MM.1S (cell line): ENCODE results near the gene NCOA3.

Experiments used
- DNase-seq: peaks from one replicate; pipeline ENCODE4 v3.0.0-alpha.2; 2015
- H2AFZ ChIP-seq: fragments of 300-600 bp; sonication (generic); 2 replicates; pipeline ENCODE4 v1.6.0; 2016; ENCODE audit warnings: antibody characterized with exemption, low read length
- H3F3A ChIP-seq: fragments of 300-600 bp; sonication (generic); 2 replicates; pipeline ENCODE4 v1.6.1; 2016; ENCODE audit warnings: mild to moderate bottlenecking, antibody characterized with exemption, low read length, moderate library complexity, mixed read lengths; ENCODE audit not compliant: insufficient read depth
- H3K27ac ChIP-seq: fragments of 300-600 bp; sonication (generic); 2 replicates; pipeline ENCODE4 v1.5.1; 2016; ENCODE audit warnings: mild to moderate bottlenecking, low read length
- H3K27me3 ChIP-seq: fragments of 300-600 bp; sonication (generic); replicated peaks from 2 replicates; pipeline ENCODE4 v1.6.0; 2016; ENCODE audit warnings: low read length; ENCODE audit not compliant: insufficient read depth
- H3K36me3 ChIP-seq: fragments of 300-600 bp; sonication (generic); replicated peaks from 2 replicates; pipeline ENCODE4 v1.6.1; 2016; ENCODE audit warnings: mild to moderate bottlenecking, low read length, mixed read lengths; ENCODE audit not compliant: insufficient read depth
- H3K4me1 ChIP-seq: fragments of 300-600 bp; sonication (generic); 2 replicates; pipeline ENCODE4 v1.6.1; 2016; ENCODE audit warnings: low read length, mixed read lengths
- H3K4me2 ChIP-seq: fragments of 300-600 bp; sonication (generic); 2 replicates; pipeline ENCODE4 v1.6.0; 2016; ENCODE audit warnings: low read depth, low read length
- H3K4me3 ChIP-seq: fragments of 300-600 bp; sonication (generic); 2 replicates; pipeline ENCODE4 v1.5.1; 2016; ENCODE audit warnings: low read length, mixed read lengths
- H3K79me2 ChIP-seq: fragments of 300-600 bp; sonication (generic); 2 replicates; pipeline ENCODE4 v1.6.1; 2016; ENCODE audit warnings: mixed run types, low read length, mixed read lengths
- H3K9ac ChIP-seq: fragments of 300-600 bp; sonication (generic); 2 replicates; pipeline ENCODE4 v1.6.1; 2016; ENCODE audit warnings: low read length, mixed read lengths
- H3K9me2 ChIP-seq: fragments of 300-600 bp; sonication (generic); replicated peaks from 2 replicates; pipeline ENCODE4 v1.6.1; 2016; ENCODE audit warnings: mild to moderate bottlenecking, low read length, mixed read lengths; ENCODE audit not compliant: insufficient read depth
- H3K9me3 ChIP-seq: fragments of 300-600 bp; sonication (generic); replicated peaks from 2 replicates; pipeline ENCODE4 v1.6.1; 2016; ENCODE audit warnings: mild to moderate bottlenecking, low read length, mixed read lengths; ENCODE audit not compliant: insufficient read depth
- H4K20me1 ChIP-seq: fragments of 300-600 bp; sonication (generic); 2 replicates; pipeline ENCODE4 v1.6.1; 2016; ENCODE audit warnings: mild to moderate bottlenecking, low read length, moderate library complexity, mixed read lengths; ENCODE audit not compliant: insufficient read depth
- EZH2 ChIP-seq: fragments of 300-600 bp; sonication (generic); optimal IDR thresholded peaks from 2 replicates; pipeline ENCODE3; 2017; ENCODE audit warnings: low read depth, mild to moderate bottlenecking, antibody characterized with exemption, low read length, mixed read lengths
- EZH2phosphoT487 ChIP-seq: fragments of 300-600 bp; sonication (generic); IDR thresholded peaks from 2 replicates; pipeline ENCODE4 v1.6.1; 2018; ENCODE audit warnings: antibody characterized with exemption, low read length
- TF ChIP-seq, protein P1 (sequence below): fragments of 300-600 bp; sonication (generic); IDR thresholded peaks from 2 replicates; pipeline ENCODE4 v1.5.1; 2016; ENCODE audit warnings: antibody characterized with exemption, low read length, mixed read lengths

Gene NCOA3

DNA sequence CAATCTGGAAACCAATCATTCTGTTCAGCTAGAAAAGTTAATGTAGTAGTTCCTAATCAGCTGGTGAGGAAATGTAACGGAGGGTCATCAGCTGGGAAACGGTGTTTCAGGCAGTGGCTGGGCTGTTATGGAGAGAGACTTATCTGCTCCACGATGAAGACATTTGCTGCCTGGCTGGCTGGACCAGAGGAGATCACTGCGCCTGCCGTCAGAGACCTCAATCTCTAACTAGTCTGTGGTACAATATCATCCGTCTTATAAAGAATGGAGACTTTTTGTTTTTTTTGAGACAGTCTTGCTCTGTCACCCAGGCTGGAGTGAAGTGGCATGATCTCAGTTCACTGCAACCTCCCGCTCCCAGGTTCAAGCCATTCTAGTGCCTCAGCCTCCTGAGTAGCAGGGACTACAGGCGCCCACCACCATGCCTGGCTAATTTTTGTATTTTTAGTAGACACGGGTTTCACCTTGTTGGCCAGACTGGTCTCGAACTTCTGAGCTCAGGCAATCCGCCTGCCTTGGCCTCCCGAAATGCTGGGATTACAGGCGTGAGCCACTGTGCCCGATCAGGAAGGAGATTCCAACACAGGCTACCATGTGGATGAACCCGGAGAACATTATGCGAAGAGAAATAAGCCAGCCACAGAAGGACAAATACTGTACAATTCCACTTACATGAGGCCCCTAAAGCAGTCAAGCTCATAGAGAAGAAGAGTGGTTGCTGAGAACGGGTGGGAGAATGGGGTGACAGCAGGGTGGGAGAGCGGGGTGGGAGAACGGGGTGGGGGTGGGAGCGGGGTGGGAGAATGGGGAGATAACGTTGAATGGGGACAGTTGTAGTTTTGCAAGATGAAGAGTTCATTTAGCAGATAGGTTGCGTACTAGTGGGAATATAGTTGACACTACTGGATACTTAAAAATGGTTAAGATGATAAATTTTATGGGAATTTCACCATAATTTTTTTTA is 168.5 kb downstream of the NCOA3 start:
- Histone ChIP-seq H3K27me3 (no peaks in the 10 kb centered on the region), H4K20me1 (no peaks in the 10 kb centered on the region), H3F3A (no peaks in the 10 kb centered on the region; the same call in 1 of the 2 replicates), H3K4me1 (no peaks in the 10 kb centered on the region), H3K79me2 (no peaks in the 10 kb centered on the region), H3K9me3 (no peaks in the 10 kb centered on the region), H3K27ac (no peak overlapping the region), H3K9ac (no peak overlapping the region), H3K36me3 (no peaks in the 10 kb centered on the region; the same call in 1 of the 2 replicates), H3K4me2 (no peak overlapping the region), H3K4me3 (no peak overlapping the region), H3K9me2 (no peaks in the 10 kb centered on the region), H2AFZ (no peak overlapping the region)
- TF ChIP-seq EZH2 = no peak
- TF ChIP-seq, protein P1, sequence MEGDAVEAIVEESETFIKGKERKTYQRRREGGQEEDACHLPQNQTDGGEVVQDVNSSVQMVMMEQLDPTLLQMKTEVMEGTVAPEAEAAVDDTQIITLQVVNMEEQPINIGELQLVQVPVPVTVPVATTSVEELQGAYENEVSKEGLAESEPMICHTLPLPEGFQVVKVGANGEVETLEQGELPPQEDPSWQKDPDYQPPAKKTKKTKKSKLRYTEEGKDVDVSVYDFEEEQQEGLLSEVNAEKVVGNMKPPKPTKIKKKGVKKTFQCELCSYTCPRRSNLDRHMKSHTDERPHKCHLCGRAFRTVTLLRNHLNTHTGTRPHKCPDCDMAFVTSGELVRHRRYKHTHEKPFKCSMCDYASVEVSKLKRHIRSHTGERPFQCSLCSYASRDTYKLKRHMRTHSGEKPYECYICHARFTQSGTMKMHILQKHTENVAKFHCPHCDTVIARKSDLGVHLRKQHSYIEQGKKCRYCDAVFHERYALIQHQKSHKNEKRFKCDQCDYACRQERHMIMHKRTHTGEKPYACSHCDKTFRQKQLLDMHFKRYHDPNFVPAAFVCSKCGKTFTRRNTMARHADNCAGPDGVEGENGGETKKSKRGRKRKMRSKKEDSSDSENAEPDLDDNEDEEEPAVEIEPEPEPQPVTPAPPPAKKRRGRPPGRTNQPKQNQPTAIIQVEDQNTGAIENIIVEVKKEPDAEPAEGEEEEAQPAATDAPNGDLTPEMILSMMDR = no peak
- no peak for TF ChIP-seq EZH2phosphoT487
- no peak for DNase-seq

DNA sequence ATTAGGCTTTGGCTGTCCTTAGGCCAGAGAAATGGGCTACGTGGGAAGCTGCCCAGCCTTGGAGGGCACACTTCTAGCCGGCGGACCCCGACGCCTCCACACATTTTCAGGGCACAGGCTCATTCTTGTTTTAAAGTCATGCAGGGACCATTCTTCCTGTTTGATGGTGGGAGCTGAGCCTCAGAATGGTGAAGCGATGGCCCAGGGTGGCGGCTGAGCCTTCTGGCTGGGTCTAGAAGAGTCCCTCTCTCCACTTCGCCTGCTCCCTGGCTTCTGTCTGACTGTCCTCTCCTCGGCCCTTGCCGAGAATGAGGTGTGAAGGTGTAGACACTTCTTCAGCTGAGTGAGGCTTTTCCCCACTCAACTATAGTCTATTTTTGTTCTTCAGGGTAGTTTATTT is 169.2 kb downstream of the NCOA3 start:
- Histone ChIP-seq H3K4me3 (no peak overlapping the region), H3K27me3 (no peaks in the 10 kb centered on the region), H3K9ac (no peak overlapping the region), H3K4me1 (no peaks in the 10 kb centered on the region), H4K20me1 (no peaks in the 10 kb centered on the region), H3K36me3 (no peaks in the 10 kb centered on the region; the same call in 1 of the 2 replicates), H3F3A (no peaks in the 10 kb centered on the region; the same call in 1 of the 2 replicates), H3K9me3 (no peaks in the 10 kb centered on the region), H2AFZ (no peak overlapping the region), H3K27ac (no peak overlapping the region), H3K4me2 (no peak overlapping the region), H3K79me2 (no peaks in the 10 kb centered on the region), H3K9me2 (no peaks in the 10 kb centered on the region)
- TF ChIP-seq, protein P1 = no peak
- TF ChIP-seq EZH2phosphoT487 (no peak), EZH2 (no peak)
- DNase-seq = no peak

DNA sequence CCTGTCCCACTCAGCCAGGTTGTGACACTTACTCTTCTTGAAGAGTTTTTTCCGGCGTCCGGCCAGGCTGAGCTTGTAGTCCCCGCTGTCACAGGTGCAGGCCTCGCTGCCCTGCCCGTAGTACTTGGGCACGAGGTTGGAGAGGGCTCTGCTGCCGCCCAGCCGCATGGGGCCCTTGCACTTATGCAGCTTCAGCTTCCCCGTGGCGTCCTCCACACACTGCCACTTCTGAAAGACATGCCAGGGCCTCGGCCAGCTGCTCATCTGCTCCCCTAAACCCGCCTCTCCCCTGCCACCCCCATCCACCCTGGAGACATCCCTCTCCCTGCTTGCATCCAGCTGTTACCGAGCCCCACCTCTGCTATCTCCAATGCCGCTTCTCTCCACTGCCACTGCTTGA is 170.5 kb downstream of the NCOA3 start:
- Histone ChIP-seq H3K36me3 (no peaks in the 10 kb centered on the region; the same call in 1 of the 2 replicates), H3K9me2 (no peaks in the 10 kb centered on the region), H3K4me3 (no peak overlapping the region), H3K4me1 (no peaks in the 10 kb centered on the region), H3K4me2 (no peak overlapping the region), H3K79me2 (no peaks in the 10 kb centered on the region), H3K27ac (no peak overlapping the region), H3K9me3 (no peaks in the 10 kb centered on the region), H3F3A (no peaks in the 10 kb centered on the region; the same call in 1 of the 2 replicates), H2AFZ (no peak overlapping the region), H3K9ac (no peak overlapping the region), H3K27me3 (no peaks in the 10 kb centered on the region), H4K20me1 (no peaks in the 10 kb centered on the region)
- TF ChIP-seq EZH2phosphoT487 (no peak), EZH2 (no peak)
- no peak for DNase-seq
